BE2C (cell line): ENCODE results near the gene LRRC7.

Source experiments
- DNase-seq: peaks from one replicate; pipeline ENCODE4 v3.0.0-alpha.2; 2020
- H3K27me3 ChIP-seq: fragments of 250-450 bp; sonication (Bioruptor Pico); 2 replicates; pipeline ENCODE4 v1.5.1; 2020; ENCODE audit warnings: mild to moderate bottlenecking
- H3K36me3 ChIP-seq: fragments of 250-450 bp; sonication (Bioruptor Pico); 2 replicates; pipeline ENCODE4 v1.5.1; 2020; ENCODE audit warnings: mild to moderate bottlenecking
- H3K4me1 ChIP-seq: fragments of 250-450 bp; sonication (Bioruptor Pico); 2 replicates; pipeline ENCODE4 v1.5.1; 2020
- H3K4me3 ChIP-seq: 2 replicates; pipeline ENCODE4 v1.5.1; 2011; ENCODE audit warnings: low read depth, low read length
- H3K9me3 ChIP-seq: fragments of 250-450 bp; sonication (Bioruptor Pico); 2 replicates; pipeline ENCODE4 v1.5.1; 2020
- TF ChIP-seq, protein P1 (sequence below): IDR thresholded peaks from 2 replicates; pipeline ENCODE4 v1.5.1; 2012; ENCODE audit warnings: mild to moderate bottlenecking, low read depth, low read length

LRRC7 gene

DNA sequence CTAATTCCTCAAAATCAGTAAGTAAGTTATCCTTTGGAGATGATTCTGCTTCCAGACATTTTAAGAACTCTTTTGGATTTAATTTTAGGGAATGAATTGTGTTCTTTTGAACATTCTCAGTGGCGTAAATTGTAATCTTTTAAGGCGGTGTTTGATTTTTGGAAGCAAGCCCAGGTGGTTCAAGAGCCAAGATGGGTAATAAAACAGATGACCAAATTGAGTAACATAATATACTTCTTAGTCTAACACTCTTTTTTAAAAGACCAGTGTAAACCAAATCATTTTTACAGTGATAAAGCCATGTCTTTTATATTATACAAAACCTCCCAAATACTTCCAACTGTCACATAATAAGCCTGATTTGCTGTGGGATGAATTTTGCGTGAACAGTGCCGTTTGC, 503.9 kb downstream of the LRRC7 start:
- TF ChIP-seq, protein P1, sequence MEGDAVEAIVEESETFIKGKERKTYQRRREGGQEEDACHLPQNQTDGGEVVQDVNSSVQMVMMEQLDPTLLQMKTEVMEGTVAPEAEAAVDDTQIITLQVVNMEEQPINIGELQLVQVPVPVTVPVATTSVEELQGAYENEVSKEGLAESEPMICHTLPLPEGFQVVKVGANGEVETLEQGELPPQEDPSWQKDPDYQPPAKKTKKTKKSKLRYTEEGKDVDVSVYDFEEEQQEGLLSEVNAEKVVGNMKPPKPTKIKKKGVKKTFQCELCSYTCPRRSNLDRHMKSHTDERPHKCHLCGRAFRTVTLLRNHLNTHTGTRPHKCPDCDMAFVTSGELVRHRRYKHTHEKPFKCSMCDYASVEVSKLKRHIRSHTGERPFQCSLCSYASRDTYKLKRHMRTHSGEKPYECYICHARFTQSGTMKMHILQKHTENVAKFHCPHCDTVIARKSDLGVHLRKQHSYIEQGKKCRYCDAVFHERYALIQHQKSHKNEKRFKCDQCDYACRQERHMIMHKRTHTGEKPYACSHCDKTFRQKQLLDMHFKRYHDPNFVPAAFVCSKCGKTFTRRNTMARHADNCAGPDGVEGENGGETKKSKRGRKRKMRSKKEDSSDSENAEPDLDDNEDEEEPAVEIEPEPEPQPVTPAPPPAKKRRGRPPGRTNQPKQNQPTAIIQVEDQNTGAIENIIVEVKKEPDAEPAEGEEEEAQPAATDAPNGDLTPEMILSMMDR = no peak
- Histone ChIP-seq H3K9me3 (no peaks in the 10 kb centered on the region), H3K4me1 (no peaks in the 10 kb centered on the region), H3K4me3 (no peak overlapping the region), H3K27me3 (no peaks in the 10 kb centered on the region), H3K36me3 (no peaks in the 10 kb centered on the region)
- DNase-seq = no peak

- Histone ChIP-seq H3K36me3 (no peaks in the 10 kb centered on the region), H3K4me1 (no peaks in the 10 kb centered on the region), H3K9me3 (no peaks in the 10 kb centered on the region), H3K4me3 (no peak overlapping the region), H3K27me3 (no peaks in the 10 kb centered on the region)
- TF ChIP-seq, protein P1 = no peak
- DNase-seq = no peak
Measured at GRCh38 chr1:70072231-70072751, 504.6 kb downstream of the LRRC7 start.

- H3K9me3 ChIP-seq = no peaks in the 10 kb centered on the region
- H3K36me3 ChIP-seq = no peaks in the 10 kb centered on the region
- H3K4me3 ChIP-seq = no peak overlapping the region
- no peaks in the 10 kb centered on the region for H3K27me3 ChIP-seq
- DNase-seq = no peak
- TF ChIP-seq, protein P1 = no peak
- H3K4me1 ChIP-seq = no peaks in the 10 kb centered on the region
Measured at GRCh38 chr1:70075761-70076160, 508.0 kb downstream of the LRRC7 start.

DNA sequence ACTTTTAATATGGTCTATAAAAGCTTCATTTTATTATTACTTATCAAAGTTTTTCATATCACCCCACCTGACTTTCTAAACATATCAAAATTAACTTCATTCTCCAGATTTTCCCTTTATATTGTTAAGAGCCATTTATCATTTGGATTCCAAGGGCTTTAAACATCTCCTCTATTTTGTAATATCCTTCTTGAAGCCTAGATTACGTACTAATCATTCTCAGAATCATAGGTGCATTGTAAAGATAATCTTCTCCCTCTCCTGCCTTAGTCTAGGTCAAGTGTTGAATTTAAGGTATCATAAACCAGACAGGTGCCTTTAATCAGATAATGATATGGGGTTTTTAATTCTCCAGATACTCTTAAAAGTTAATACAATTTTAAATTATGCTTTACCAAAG, 509.3 kb downstream of the LRRC7 start:
- Histone ChIP-seq H3K36me3 (no peaks in the 10 kb centered on the region), H3K4me3 (no peak overlapping the region), H3K9me3 (no peaks in the 10 kb centered on the region), H3K4me1 (no peaks in the 10 kb centered on the region), H3K27me3 (no peaks in the 10 kb centered on the region)
- no peak for DNase-seq
- TF ChIP-seq, protein P1 = no peak

- Histone ChIP-seq H3K9me3 (no peaks in the 10 kb centered on the region), H3K4me3 (no peak overlapping the region), H3K4me1 (no peaks in the 10 kb centered on the region), H3K36me3 (no peaks in the 10 kb centered on the region), H3K27me3 (no peaks in the 10 kb centered on the region)
- DNase-seq = no peak
- TF ChIP-seq, protein P1 = no peak
Measured at GRCh38 chr1:70079546-70079945, 511.8 kb downstream of the LRRC7 start.

DNA sequence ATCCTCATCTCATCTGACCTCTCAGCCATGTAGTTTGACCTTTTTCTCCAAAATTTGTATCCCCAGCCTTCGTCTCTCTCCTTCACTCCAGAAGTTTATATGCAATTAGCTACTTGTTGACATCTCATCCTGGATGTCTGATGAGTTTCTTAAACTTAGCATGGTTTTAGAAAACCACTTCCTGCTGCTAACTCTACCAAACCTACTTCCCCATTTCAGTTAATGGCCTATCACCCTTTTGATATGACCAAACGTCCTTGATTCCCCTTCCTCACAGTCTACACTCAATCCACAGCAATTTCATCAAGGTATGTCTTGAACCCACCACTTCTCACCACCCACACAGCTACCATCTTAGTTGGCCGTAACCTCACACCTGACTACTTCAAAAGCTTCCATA, 515.8 kb downstream of the LRRC7 start:
- TF ChIP-seq, protein P1 = no peak
- DNase-seq = no peak
- no peaks in the 10 kb centered on the region for H3K4me1 ChIP-seq

More for the DNA sequence above, 515.8 kb downstream of the LRRC7 start:
- no peak overlapping the region for H3K4me3 ChIP-seq
- no peaks in the 10 kb centered on the region for H3K36me3 ChIP-seq
- H3K27me3 ChIP-seq = no peaks in the 10 kb centered on the region
- H3K9me3 ChIP-seq = no peaks in the 10 kb centered on the region
